ENCODE results near the gene TXNDC12. TPM values are rescaled to one million over a fixed set of nuclear protein-coding genes. Genes with fewer than 3 reads are reported as not detected.
"Not testable (repeated sequence)": the region's sequence is repeated elsewhere in the genome, so short reads cannot be mapped to it uniquely, and the experiment has no call there.

TXNDC12 gene
- 10 to 100 TPM; 43.9 to 46.8 TPM for total RNA-seq
- long read RNA-seq, transcript TXNDC12-201 (7 exons, 2,396 nt) = major isoform, 81 of 84 reads
- long read RNA-seq, partial matches to known transcripts = 0 of 84 reads
- long read RNA-seq, other reads (novel, unspliced or antisense) = 3 of 84 reads

DNA sequence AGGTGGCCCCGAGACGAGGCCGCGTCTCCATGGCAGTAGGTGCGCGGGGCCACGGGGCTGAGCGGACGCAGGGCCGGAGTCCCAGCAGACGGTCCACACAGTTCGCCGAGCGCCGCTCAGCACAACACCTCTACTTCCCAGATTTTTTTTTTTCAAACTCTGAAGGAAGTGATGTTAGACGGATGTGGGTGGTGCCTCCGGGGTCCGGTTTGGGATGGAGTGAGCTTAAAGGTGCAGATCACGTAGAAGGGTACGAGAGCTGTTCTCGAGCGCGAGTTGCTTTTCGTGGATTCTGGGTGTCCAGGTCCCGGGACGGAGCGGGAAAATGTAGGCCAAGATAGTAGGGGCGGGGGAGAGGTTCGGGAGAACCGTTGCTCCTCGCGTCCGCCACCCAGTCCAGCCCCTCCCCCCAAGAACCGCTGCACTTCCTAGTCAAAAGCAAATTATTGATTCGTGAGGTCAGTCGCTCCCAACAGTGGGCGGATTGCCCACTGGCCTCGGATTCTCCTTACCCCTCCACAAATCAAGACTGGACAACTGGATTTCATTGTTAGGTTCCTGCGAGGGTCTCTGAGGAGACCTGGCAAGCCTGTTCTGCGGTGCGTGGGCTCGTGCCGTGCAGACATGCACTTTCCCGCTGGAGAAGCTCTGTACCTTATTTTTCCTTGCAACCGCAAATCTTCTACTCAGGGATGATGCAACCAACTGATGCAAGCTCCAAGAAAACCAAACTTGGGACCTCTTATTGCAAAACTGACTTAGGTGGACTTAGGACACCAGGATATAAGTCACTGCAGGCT is at the start of gene TXNDC12:
TSS of gene TXNDC12 (minus strand) at position 126 of the 800 bp plus-strand sequence. CDS start at position 31, 95 bp downstream.
- peak; percentile 90 to 91 for DNase-seq
- intact Hi-C loops (cut with DNase I, micrococcal nuclease) = no loop called here
- peak; percentile 80 for ATAC-seq

DNA sequence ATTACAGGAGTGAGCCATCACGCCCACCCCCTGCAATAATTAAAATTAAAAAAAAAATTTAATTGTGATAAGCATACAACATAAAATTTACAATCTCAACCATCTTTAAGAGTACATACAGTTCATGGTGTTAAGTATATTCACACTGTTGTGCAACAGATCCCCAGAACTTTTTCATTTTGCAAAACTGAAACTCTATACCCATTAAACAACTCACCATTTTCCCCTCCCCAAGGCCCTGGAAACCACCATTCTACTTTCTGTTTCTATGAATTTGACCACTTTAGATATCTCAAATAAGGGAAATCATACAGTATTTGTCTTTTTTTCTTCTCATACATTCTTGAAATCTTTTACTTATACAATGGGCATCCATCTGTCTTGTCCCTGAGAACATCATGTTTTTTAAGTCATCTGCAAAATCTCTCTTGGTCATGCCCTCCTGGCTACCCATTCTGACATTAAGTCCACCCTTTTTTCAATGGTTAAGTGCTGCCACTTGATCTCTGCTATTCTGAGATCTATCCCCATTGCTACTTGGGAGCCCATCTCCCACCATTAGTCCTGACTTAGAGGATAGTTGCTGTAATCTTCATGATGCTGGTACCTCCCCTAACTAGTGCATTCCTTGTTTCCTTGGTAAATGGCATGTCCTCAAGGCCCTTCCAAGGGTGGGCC is 47.5 kb upstream of the TXNDC12 start:
- intact Hi-C loops (cut with DNase I, micrococcal nuclease) = no loop called here
- ATAC-seq (no peak), DNase-seq (no peak)

DNA sequence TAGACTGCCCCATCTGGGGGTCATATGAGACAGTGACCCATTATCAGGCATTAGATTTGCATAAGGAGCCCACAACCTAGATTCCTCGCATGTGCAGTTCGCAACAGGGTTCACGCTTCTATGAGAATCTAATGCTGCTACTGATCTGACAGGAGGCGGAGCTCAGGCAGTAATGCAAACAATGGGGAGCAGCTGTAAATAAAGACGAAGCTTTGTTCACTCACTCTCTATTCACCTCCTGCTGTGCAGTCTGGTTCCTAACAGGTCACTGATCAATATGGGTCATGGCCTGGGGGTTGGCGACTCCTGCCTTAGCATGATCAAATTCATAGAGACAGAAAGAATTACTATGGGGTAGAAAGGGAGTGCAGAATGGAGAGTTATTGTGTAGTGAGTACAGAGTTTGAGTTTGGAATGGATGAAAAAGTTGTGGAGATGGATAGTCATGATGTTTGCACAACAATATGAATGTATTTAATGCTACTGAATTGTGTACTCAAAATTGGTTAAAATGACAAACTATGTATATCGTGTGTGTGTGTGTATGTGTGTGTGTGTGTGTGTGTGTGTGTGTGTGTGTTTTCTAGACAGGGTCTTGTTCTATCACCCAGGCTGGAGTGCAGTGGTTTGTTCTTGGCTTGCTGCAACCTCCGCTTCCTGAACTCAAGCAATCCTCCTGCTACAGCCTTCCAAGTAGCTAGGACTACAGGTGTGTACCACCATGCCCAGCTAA is 43.3 kb upstream of the TXNDC12 start:
- DNase-seq = no peak
- no peak for ATAC-seq
- intact Hi-C loops (cut with DNase I, micrococcal nuclease) = no loop called here

DNA sequence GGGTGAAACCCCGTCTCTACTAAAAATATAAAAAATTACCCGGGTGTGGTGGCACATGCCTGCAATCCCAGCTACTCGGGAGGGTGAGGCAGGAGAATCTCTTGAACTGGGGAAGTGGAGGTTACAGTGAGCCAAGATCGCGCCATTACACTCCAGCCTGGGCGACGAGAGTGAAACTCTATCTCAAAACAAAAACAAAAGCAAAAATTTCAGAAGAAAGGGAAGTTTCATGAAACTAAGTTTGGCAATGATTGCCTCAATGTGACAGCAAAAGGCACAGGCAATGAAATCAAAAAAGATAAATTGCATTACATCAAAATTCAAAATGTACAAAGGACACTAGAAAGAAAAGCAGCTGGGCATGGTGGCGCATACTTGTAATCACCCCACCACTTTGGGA is 41.2 kb upstream of the TXNDC12 start:
- no peak for DNase-seq
- intact Hi-C loops (cut with DNase I, micrococcal nuclease) = no loop called here
- no peak for ATAC-seq

DNA sequence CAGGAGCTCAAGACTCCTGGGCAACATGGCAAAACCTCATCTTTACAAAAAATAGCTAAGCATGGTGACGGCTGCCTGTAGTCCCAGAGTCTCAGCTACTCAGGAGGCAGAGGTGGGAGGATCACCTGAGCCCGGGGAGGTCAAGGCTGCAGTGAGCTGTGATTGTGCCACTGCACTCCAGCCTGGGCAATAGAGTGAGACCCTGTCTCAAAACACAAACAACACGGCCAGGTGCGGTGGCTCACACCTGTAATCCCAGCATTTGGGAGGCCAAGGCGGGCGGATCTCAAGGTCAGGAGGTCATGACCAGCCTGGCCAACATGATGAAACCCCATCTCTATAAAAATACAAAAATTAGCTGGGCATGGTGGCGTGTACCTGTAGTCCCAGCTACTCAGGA is 39.3 kb upstream of the TXNDC12 start:
- peak; percentile 23 for ATAC-seq
- intact Hi-C loops (cut with DNase I, micrococcal nuclease); DNase-seq: not testable (repeated sequence)

DNA sequence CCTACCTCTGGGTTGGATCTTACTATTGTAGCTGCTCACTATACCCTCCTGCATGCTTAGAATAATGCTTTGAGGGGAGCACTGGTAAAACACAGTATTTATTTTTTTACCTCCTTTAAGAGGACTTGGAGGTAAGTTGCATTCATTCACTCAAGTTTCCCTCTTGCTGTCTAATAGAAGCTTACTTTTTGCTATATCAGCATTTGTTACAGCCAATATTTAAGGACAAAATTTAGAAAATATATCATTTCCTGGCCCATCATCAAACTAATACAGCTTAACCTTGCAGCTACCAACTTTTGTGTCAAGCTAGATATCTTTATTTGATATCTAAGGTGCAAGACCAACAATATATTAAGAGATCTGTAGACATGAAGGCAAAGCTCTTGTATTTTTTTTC is 32.9 kb upstream of the TXNDC12 start:
- DNase-seq; intact Hi-C loops (cut with DNase I, micrococcal nuclease): not testable (repeated sequence)

GRCh38 chr1:52080014-52080415 is 25.0 kb upstream of the TXNDC12 start:
- DNase-seq = no peak
- intact Hi-C loops (cut with DNase I, micrococcal nuclease) = no loop called here
- peak; percentile 86 for ATAC-seq

More for the DNA sequence above, 32.9 kb upstream of the TXNDC12 start:
- ATAC-seq = not testable (repeated sequence)

GRCh38 chr1:52077277-52077676 is 22.3 kb upstream of the TXNDC12 start:
- intact Hi-C loops (cut with DNase I, micrococcal nuclease); ATAC-seq; DNase-seq: not testable (repeated sequence)

DNA sequence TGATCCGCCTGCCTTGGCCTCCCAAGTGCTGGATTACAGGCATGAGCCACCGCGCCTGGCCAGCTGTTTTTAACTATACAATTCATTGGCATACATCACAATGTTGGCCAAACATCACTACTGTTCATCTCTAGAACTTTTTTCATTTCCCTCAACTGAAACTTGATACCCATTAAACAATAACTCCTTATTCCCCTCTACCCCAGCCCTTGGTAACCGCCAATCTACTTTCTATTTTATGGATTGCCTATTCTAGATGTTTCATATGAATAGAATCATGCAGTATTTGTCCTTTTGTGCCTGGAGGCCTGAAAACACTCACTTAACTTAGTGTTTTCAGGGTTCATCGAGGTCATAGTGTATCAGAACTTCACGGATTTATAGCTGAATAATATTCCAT is 17.3 kb upstream of the TXNDC12 start:
- ATAC-seq (no peak), DNase-seq (no peak)
- intact Hi-C loops (cut with DNase I, micrococcal nuclease) = no loop called here

DNA sequence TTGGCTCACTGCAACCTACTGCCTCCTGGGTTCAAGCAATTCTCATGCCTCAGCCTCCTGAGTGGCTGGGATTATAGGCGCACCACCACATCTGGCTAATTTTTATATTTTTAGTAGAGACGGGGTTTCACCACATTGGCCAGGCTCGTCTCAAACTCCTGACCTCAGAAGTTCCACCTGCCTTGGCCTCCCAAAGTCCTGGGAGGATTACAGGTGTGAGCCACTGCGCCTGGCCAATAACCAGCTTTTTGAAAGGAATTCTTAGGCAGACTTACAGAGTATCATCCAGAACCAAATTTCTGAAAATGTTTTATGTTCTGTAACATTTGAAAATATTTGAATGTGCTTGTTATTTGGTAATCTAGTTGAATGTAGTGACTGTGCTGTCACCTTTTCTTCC is 15.7 kb upstream of the TXNDC12 start:
- intact Hi-C loops (cut with DNase I, micrococcal nuclease) = no loop called here
- ATAC-seq (no peak), DNase-seq (no peak)

- ATAC-seq = no peak
- intact Hi-C loops (cut with DNase I, micrococcal nuclease) = no loop called here
These were observed 8.2 kb upstream of the TXNDC12 start for GRCh38 chr1:52063192-52063591.

GRCh38 chr1:52060822-52061221 is 5.8 kb upstream of the TXNDC12 start:
- DNase-seq = no peak
- intact Hi-C loops (cut with DNase I, micrococcal nuclease) = no loop called here
- no peak for ATAC-seq

More at GRCh38 chr1:52063192-52063591, 8.2 kb upstream of the TXNDC12 start:
- DNase-seq = no peak

- intact Hi-C loops (cut with DNase I, micrococcal nuclease) = no loop called here
- ATAC-seq (no peak), DNase-seq (no peak)
These were observed 4.9 kb upstream of the TXNDC12 start for GRCh38 chr1:52059888-52060287.

DNA sequence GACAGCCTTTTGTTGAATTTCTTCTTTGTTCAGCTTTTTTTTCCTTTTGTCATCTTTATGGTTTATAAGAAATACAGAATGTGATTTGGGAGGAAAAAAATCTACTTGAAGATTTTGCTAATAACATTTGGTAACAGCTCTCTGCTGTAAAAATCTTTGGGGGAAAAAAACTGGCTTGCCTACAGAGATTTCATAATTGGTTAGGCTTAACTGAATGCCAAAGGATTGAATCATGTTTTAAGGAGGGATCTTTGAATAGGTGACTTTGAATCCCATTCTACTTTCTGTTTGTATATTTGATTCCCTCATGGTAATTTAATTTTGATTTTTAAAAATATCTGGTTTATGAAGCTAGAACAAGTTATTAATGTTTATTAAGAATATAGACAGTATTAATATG is 4.3 kb upstream of the TXNDC12 start:
- ATAC-seq (no peak), DNase-seq (no peak)
- intact Hi-C loops (cut with DNase I, micrococcal nuclease) = no loop called here

GRCh38 chr1:52057876-52058415 is 3.0 kb upstream of the TXNDC12 start:
- intact Hi-C loops (cut with DNase I, micrococcal nuclease) = no loop called here
- ATAC-seq = no peak
- no peak for DNase-seq

DNA sequence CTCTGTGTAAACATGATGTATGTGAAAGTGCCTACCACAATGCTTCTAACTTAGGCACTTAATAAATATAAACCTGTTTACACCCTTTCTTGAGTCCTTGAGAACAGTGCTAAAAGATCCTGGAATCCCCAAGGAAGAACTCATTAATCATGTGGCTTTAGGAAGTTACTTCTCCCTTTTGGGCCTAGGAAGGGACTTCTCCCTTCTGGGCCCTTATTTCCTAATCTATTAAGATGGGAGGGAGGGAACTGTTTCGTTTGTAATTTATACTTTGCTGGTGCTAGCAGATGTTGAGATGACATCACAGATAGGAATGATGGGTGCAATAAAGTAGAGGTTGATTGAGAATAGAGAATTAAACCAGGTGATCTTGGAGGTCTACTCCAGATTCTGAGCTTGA is 2.3 kb upstream of the TXNDC12 start:
- intact Hi-C loops (cut with DNase I, micrococcal nuclease) = no loop called here
- ATAC-seq (no peak), DNase-seq (no peak)

DNA sequence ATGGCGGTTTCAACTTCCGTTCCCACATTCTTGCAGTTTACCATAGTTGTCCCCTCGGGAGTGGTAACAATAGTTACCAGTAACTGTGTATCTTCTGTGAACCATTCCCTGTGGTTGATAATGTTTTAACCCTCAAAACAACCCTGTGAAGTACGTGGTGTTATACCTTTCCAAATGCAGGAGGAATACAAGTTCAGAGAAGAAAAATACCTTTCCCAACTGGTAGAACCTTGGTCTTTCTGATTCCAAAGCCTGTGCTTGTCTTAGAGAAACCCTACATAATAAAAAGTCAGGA is 1.9 kb upstream of the TXNDC12 start:
- intact Hi-C loops (cut with DNase I, micrococcal nuclease) = no loop called here
- ATAC-seq (no peak), DNase-seq (no peak)

- peak; percentile 97 to 98 for DNase-seq
- intact Hi-C loops (cut with DNase I, micrococcal nuclease) = no loop called here
- ATAC-seq = peak; percentile 91
These were observed 1.4 kb upstream of the TXNDC12 start, which contains the start of gene BTF3L4 for GRCh38 chr1:52056163-52056936. Gene BTF3L4, plus strand, starts transcription at chr1:52056295. Its CDS starts 3,553 bp downstream, at chr1:52059848.

DNA sequence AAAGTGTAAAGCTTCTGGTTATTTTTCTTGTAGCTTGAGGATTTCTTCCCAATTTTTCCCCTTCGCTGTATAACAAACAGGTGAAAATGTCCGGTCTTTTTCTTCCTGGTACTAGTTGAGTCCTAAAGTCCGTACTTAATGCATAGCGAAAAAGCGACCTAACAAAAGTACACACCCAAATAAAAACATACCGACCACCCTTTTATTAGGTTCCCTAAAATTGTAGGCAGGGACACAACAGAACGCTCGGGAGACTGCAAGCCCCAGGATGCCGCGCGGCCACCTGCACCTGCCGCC is 823 bp upstream of the TXNDC12 start:
- ATAC-seq (no peak), DNase-seq (no peak)
- intact Hi-C loops (cut with DNase I, micrococcal nuclease) = no loop called here

Measured in left colon (tissue), 2 donors.